Right forelimb (tissue), 1 donor: ENCODE results near the gene ERVMER34-1.

Source experiments
- DNase-seq: peaks from one replicate; pipeline ENCODE4 v3.0.0-alpha.2; 2018

ERVMER34-1 gene

GRCh38 chr4:52750819-52751486 is at the start of gene ERVMER34-1:
Gene ERVMER34-1, minus strand, starts transcription at chr4:52751425. Its CDS starts 5,905 bp downstream, at chr4:52745520.
- peak; percentile 61 for DNase-seq

- no peak for DNase-seq
Observed at GRCh38 chr4:52799813-52800212, 48.6 kb upstream of the ERVMER34-1 start.

GRCh38 chr4:52795533-52795932 is 44.3 kb upstream of the ERVMER34-1 start:
- DNase-seq: no peak

- no peak for DNase-seq
Observed at GRCh38 chr4:52791936-52792335, 40.7 kb upstream of the ERVMER34-1 start.

GRCh38 chr4:52789774-52790173 is 38.5 kb upstream of the ERVMER34-1 start:
- DNase-seq: no peak

GRCh38 chr4:52788806-52789205 is 37.6 kb upstream of the ERVMER34-1 start:
- no peak for DNase-seq

- no peak for DNase-seq
Observed at GRCh38 chr4:52783069-52783468, 31.8 kb upstream of the ERVMER34-1 start.

GRCh38 chr4:52780617-52781354 is 29.6 kb upstream of the ERVMER34-1 start:
- DNase-seq: no peak

- no peak for DNase-seq
Observed at GRCh38 chr4:52780206-52780605, 29.0 kb upstream of the ERVMER34-1 start.

GRCh38 chr4:52760256-52760655 is 9.0 kb upstream of the ERVMER34-1 start:
- no peak for DNase-seq

GRCh38 chr4:52755426-52755825 is 4.2 kb upstream of the ERVMER34-1 start:
- no peak for DNase-seq

- DNase-seq: no peak
Observed at GRCh38 chr4:52752936-52753335, 1.7 kb upstream of the ERVMER34-1 start.

- peak; percentile 64 for DNase-seq
Observed at GRCh38 chr4:52751487-52751911, 274 bp upstream of the ERVMER34-1 start.

GRCh38 chr4:52750213-52750612 is 1.0 kb downstream of the ERVMER34-1 start:
- no peak for DNase-seq

- no peak for DNase-seq
Observed at GRCh38 chr4:52748432-52748831, 2.8 kb downstream of the ERVMER34-1 start.

- no peak for DNase-seq
Observed at GRCh38 chr4:52744588-52744987, 6.6 kb downstream of the ERVMER34-1 start.

- DNase-seq: no peak
Observed at GRCh38 chr4:52743444-52744019, 7.7 kb downstream of the ERVMER34-1 start.

GRCh38 chr4:52729586-52729985 is 21.6 kb downstream of the ERVMER34-1 start:
- no peak for DNase-seq

GRCh38 chr4:52728691-52729240 is 22.5 kb downstream of the ERVMER34-1 start:
- DNase-seq: no peak

- DNase-seq: no peak
Observed at GRCh38 chr4:52726826-52727580, 24.2 kb downstream of the ERVMER34-1 start.

- peak; percentile 97 for DNase-seq
Observed at GRCh38 chr4:52721968-52722815, 29.0 kb downstream of the ERVMER34-1 start.

- DNase-seq: no peak
Observed at GRCh38 chr4:52718123-52718522, 33.1 kb downstream of the ERVMER34-1 start.
